ENCODE measurements around the gene CACNA2D4.

CACNA2D4 gene

GRCh38 chr12:1869145-1869544 lies 49.3 kb downstream of the CACNA2D4 start:
- no peak for DNase-seq

- DNase-seq, result no peak
Measured at GRCh38 chr12:1865284-1865866, 53.1 kb downstream of the CACNA2D4 start.

- no peak for DNase-seq
Measured at GRCh38 chr12:1864867-1865266, 53.6 kb downstream of the CACNA2D4 start.

- no peak for DNase-seq
Measured at GRCh38 chr12:1864456-1864855, 54.0 kb downstream of the CACNA2D4 start.

- no peak for DNase-seq
Measured at GRCh38 chr12:1863823-1864222, 54.6 kb downstream of the CACNA2D4 start.

GRCh38 chr12:1862973-1863372 lies 55.5 kb downstream of the CACNA2D4 start:
- DNase-seq, result no peak

GRCh38 chr12:1859643-1860042 lies 58.8 kb downstream of the CACNA2D4 start:
- DNase-seq, result no peak

- DNase-seq, result no peak
Measured at GRCh38 chr12:1858456-1858855, 60.0 kb downstream of the CACNA2D4 start.

GRCh38 chr12:1857821-1858220 lies 60.6 kb downstream of the CACNA2D4 start:
- DNase-seq, result no peak

- DNase-seq, result no peak
Measured at GRCh38 chr12:1857086-1857485, 61.4 kb downstream of the CACNA2D4 start.

- DNase-seq, result no peak
Measured at GRCh38 chr12:1855241-1855640, 63.2 kb downstream of the CACNA2D4 start.

- no peak for DNase-seq
Measured at GRCh38 chr12:1853716-1854115, 64.7 kb downstream of the CACNA2D4 start.

- peak; percentile 48 to 53 for DNase-seq
Measured at GRCh38 chr12:1852076-1852475, 66.4 kb downstream of the CACNA2D4 start.

- DNase-seq, result peak; percentile 33 to 44
Measured at GRCh38 chr12:1851151-1851701, 67.2 kb downstream of the CACNA2D4 start.

GRCh38 chr12:1848745-1849144 lies 69.7 kb downstream of the CACNA2D4 start:
- no peak for DNase-seq

GRCh38 chr12:1848146-1848545 lies 70.3 kb downstream of the CACNA2D4 start:
- no peak for DNase-seq

GRCh38 chr12:1847411-1847810 lies 71.0 kb downstream of the CACNA2D4 start:
- no peak for DNase-seq

GRCh38 chr12:1846421-1847405 lies 71.7 kb downstream of the CACNA2D4 start:
- no peak for DNase-seq

GRCh38 chr12:1845886-1846285 lies 72.6 kb downstream of the CACNA2D4 start:
- no peak for DNase-seq

GRCh38 chr12:1845427-1845826 lies 73.0 kb downstream of the CACNA2D4 start:
- DNase-seq, result no peak

GRCh38 chr12:1844661-1845409 lies 73.6 kb downstream of the CACNA2D4 start:
- DNase-seq, result no peak

GRCh38 chr12:1844223-1844622 lies 74.2 kb downstream of the CACNA2D4 start:
- DNase-seq, result no peak

- DNase-seq, result no peak
Measured at GRCh38 chr12:1843641-1844005, 74.8 kb downstream of the CACNA2D4 start.

Measured in AML-193 (cell line).